HAP-1 (cell line): Measurements from ENCODE around the gene MAGI1.
A peak's percentile ranks its signal among the peaks of the same experiment; 100 is the strongest.

Experiments
- DNase-seq, 2 experiments: peaks; one replicate each; pipeline ENCODE4 v3.0.0-alpha.2; 2016 to 2020; ENCODE audit warnings: low spot score in 2 of 2
- H3K27me3 ChIP-seq: fragments of 250-450 bp; sonication (Bioruptor Pico); 2 replicates; pipeline ENCODE4 v1.5.1; 2020; ENCODE audit warnings: low read depth, mild to moderate bottlenecking, moderate library complexity
- H3K36me3 ChIP-seq: fragments of 250-450 bp; sonication (Bioruptor Pico); replicated peaks from 2 replicates; pipeline ENCODE4 v1.5.1; 2020; ENCODE audit warnings: mild to moderate bottlenecking
- H3K4me1 ChIP-seq: fragments of 250-450 bp; sonication (Bioruptor Pico); 2 replicates; pipeline ENCODE4 v1.5.1; 2020; ENCODE audit warnings: mild to moderate bottlenecking
- H3K4me3 ChIP-seq: fragments of 250-450 bp; sonication (Bioruptor Pico); 2 replicates; pipeline ENCODE4 v1.5.1; 2020; ENCODE audit warnings: mild to moderate bottlenecking, moderate library complexity
- H3K9me3 ChIP-seq: fragments of 250-450 bp; sonication (Bioruptor Pico); 2 replicates; pipeline ENCODE4 v1.5.1; 2020; ENCODE audit warnings: mild to moderate bottlenecking, moderate library complexity
- in situ Hi-C: fragments of 300-500 bp; cut with MboI; formaldehyde crosslinking; loops from 3 replicates; pipeline ENCODE4 v1.14.3; 2020; ENCODE audit warnings: low sequenced_read_pairs, inconsistent platforms, mixed read lengths

MAGI1 gene

DNA sequence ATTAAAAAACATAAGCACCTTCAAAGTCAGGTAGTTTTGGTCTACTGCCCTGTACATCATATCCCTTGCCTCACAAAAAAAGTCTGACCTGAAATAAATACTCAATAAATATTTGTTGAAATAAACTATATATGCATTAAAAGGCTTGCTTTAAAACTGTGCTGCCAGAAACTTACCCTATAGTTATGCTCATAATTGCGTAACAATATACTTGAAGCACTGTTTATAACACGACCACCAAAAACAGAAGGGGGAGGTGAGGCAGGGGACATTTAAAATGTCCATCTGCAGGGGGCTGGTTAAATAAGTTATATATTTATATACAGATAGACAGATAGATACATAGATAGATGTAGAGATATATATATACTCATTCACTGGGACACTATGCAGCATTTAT is 549.5 kb downstream of the MAGI1 start:
- H3K9me3 ChIP-seq, result no peaks in the 10 kb centered on the region
- H3K36me3 ChIP-seq, result no peaks in the 10 kb centered on the region
- in situ Hi-C loops, result no loop called here
- no peak overlapping the region for H3K4me3 ChIP-seq
- no peaks in the 10 kb centered on the region for H3K27me3 ChIP-seq
- no peak for DNase-seq
- peaks cover 5% of the 10 kb centered on the region; the same call in 1 of the 2 replicates for H3K4me1 ChIP-seq

DNA sequence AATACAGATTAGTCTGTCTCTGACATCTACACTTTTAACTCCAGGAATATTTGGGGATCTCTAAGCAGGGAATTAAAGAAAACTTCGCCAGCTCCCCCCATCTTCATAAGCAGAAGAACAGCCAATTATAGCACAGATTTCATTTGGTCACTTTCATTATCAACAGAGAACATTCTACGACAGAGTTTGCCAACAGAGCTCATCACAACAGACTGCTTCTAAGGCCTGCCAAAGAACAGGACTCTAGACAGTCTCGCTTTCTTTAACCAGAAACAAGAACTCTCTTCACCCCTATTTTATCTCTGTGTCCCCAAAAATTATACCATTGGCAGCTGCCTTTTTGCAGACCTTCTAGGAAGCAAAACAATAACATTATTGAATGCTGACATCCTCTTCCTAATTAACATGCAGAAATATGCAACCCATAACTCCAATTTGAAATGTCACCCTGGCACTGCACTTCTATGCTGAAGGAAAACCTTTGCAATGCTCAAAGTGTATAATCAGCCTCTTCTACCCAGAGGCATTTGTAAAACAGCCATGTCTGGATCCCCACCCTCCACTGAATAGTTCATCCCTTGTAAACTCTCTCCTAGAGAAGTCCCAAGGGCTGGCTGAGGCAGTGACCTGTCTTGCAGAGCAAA is 552.8 kb downstream of the MAGI1 start:
- H3K27me3 ChIP-seq, result no peaks in the 10 kb centered on the region
- peaks cover 5% of the 10 kb centered on the region; the same call in 1 of the 2 replicates for H3K4me1 ChIP-seq
- in situ Hi-C loops, result no loop called here
- no peaks in the 10 kb centered on the region for H3K36me3 ChIP-seq
- H3K4me3 ChIP-seq, result no peak overlapping the region
- no peaks in the 10 kb centered on the region for H3K9me3 ChIP-seq
- no peak for DNase-seq

DNA sequence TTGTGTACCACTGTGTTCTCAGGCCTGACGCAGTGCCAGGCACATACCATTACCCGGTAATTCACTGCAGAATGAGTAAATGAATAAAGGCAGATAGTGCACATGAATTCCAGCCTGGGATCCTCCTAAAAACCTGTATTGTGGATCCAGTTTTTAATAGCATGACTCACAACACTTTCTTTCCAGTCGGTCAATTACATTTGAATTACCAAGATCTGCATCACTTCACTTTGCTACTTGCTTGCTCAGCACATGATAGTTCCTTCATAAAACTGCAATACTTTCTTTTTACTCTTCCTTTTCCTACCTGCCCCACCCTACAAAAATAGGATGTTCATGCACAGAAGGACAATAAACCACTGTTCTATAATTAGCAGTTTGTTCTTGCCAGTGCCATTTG is 553.8 kb downstream of the MAGI1 start:
- H3K9me3 ChIP-seq, result no peaks in the 10 kb centered on the region
- no peaks in the 10 kb centered on the region for H3K27me3 ChIP-seq
- in situ Hi-C loops, result no loop called here
- DNase-seq, result peak in 1 of 2 experiments; percentile 17
- H3K4me1 ChIP-seq, result peaks cover 5% of the 10 kb centered on the region; the same call in 1 of the 2 replicates
- no peak overlapping the region for H3K4me3 ChIP-seq
- H3K36me3 ChIP-seq, result no peaks in the 10 kb centered on the region

DNA sequence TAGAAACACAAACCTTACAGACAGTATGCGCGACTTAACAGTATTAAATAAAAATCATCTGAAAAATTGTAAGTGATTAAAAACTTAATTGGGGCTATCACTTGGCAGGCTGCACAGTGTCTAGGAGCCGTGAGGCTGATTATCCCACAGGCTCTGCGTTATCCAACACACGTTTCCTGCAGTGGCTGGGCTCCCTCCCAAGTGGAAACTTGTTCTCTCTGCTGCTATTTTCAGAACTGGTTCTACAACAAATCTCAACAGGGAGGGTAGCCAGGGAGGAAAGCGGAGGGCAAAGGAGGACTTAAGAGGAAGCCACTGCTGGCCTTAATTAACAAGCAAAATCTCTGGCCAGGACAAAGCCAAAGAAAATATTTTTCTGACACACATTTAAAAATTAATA is 555.2 kb downstream of the MAGI1 start:
- no peaks in the 10 kb centered on the region for H3K27me3 ChIP-seq
- H3K9me3 ChIP-seq, result no peaks in the 10 kb centered on the region
- in situ Hi-C loops, result no loop called here
- no peak overlapping the region for H3K4me3 ChIP-seq
- H3K36me3 ChIP-seq, result no peaks in the 10 kb centered on the region
- DNase-seq, result no peak
- peaks cover 13% of the 10 kb centered on the region for H3K4me1 ChIP-seq

DNA sequence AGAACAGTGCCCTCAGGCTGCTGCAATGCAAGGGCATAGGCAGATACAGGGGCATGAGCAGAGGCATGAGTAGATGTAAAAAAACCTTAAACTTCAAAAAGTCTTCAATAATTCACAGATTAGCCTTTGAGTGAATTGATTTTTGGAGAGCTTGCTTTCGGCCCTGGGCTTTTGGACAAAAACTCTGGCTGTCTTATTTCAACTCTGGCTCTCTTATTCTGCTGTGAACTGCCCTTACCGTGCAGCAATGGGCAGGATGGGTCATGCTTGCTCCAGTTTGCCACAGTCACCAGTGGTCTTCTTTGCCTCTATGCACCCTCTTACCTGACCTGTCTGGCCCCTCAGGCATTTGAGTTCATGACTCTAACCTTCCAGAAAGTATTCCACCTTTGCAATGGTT is 555.7 kb downstream of the MAGI1 start:
- H3K36me3 ChIP-seq, result no peaks in the 10 kb centered on the region
- in situ Hi-C loops, result no loop called here
- DNase-seq, result no peak
- no peaks in the 10 kb centered on the region for H3K9me3 ChIP-seq
- no peaks in the 10 kb centered on the region for H3K27me3 ChIP-seq
- no peak overlapping the region for H3K4me3 ChIP-seq
- peaks cover 13% of the 10 kb centered on the region for H3K4me1 ChIP-seq

DNA sequence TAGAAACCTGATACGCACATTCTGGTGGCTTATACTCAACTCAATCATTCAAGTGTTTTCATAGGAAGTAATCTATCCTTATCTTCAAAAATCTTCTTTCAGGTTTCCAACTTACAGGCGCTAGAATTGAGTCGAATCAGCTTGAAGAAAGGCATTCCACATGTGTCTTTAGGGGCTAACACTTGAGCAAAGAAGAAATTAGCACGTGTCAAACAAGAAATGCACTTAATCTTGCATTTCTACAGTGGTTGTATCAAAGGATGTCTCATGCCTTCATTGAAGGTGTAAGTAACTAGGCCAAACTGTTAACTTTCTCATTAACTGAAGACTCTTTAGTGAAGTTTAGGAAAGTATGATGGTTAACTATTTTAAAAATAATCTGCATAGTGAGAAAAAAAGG is 557.6 kb downstream of the MAGI1 start:
- Histone ChIP-seq H3K9me3 (no peaks in the 10 kb centered on the region), H3K36me3 (no peaks in the 10 kb centered on the region), H3K4me3 (no peak overlapping the region), H3K27me3 (no peaks in the 10 kb centered on the region), H3K4me1 (peaks cover 13% of the 10 kb centered on the region)
- in situ Hi-C loops, result no loop called here
- DNase-seq, result no peak

DNA sequence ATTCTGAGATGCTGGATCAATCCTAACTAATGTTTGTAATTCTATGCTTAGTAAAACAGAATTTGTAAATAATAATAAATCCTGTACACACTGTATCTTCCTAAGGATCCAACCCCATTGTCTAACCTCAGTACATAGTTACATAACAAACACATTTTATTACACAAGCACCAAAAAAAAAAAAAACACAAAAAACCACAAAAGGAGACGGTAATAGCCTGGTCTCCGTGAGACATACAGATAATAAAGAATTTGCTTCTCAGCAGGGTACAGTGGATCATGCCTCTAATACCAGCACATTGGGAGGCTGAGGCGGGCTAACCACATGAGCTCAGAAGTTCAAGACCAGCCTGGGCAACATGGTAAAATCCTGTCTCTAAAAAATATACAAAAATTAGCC is 558.7 kb downstream of the MAGI1 start:
- Histone ChIP-seq H3K4me3 (no peak overlapping the region), H3K36me3 (no peaks in the 10 kb centered on the region), H3K27me3 (no peaks in the 10 kb centered on the region), H3K4me1 (peaks cover 8% of the 10 kb centered on the region), H3K9me3 (no peaks in the 10 kb centered on the region)
- in situ Hi-C loops, result no loop called here
- DNase-seq, result no peak

DNA sequence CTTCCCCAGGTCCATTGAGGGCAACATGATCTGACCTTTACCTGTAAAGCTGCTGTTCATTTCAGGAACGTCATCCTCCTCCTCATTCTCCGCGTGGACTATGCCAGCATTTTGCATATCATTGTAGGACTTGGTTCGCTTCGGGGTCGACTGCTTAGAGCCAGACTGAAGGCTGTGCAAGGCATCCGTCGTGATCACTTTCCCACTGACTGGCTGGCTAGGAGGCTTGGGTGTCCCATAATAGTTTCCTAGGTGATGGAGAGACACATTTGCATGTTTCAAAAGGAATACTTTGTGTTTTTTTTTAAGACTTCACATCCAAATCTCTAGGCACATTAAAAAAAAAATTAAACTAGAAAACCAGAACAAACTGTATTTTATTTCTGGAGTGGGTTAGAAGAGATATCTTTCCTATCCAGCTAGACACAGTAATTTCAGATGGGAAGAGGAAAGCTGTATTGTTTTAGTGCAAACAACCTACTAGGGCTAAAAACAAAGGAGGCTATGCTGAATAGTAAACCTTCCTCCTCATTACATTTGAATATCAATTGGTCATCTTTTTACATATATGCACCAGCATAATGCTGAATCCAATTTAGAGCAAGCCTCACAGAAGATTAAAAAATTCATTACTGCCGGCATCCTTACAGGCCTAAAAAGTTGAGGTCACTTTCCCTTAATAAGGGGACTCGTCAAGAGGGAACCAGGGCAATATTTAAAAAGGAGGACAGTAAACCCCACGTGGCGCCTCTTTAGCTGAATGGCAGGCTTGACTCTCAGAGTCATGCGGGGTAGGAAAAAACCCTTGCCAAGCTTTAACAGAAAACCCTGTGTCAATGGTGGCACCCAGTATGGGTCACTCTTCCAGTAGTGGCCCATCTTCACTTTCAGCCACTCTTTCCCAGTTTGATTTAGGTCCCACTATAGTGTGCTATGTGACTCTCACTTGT is 559.9 kb downstream of the MAGI1 start:
- no peaks in the 10 kb centered on the region for H3K27me3 ChIP-seq
- peaks cover 8% of the 10 kb centered on the region for H3K4me1 ChIP-seq
- no peaks in the 10 kb centered on the region for H3K36me3 ChIP-seq
- H3K4me3 ChIP-seq, result no peak overlapping the region
- no peak for DNase-seq
- in situ Hi-C loops, result no loop called here
- no peaks in the 10 kb centered on the region for H3K9me3 ChIP-seq

DNA sequence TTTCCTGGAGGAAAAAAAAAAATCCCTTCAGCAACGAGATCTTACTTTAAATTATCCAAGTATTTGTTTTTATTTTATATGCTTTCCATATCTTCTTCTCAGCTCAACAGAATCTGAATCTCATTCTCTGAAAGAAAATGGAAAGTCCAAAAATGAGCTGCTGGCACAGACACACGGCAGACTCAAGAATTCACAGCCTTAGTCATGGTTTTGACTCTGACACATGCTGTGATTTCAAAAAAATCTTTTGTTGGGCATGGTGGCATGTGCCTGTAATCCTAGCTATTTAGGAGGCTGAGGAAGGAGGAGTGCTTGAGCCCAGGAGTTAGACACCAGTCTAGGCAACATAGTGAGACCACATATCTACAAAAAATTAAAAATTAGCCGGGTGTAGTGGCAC is 565.0 kb downstream of the MAGI1 start:
- Histone ChIP-seq H3K27me3 (no peaks in the 10 kb centered on the region), H3K4me1 (no peaks in the 10 kb centered on the region), H3K36me3 (no peaks in the 10 kb centered on the region), H3K4me3 (no peak overlapping the region), H3K9me3 (no peaks in the 10 kb centered on the region)
- no peak for DNase-seq
- in situ Hi-C loops, result no loop called here

DNA sequence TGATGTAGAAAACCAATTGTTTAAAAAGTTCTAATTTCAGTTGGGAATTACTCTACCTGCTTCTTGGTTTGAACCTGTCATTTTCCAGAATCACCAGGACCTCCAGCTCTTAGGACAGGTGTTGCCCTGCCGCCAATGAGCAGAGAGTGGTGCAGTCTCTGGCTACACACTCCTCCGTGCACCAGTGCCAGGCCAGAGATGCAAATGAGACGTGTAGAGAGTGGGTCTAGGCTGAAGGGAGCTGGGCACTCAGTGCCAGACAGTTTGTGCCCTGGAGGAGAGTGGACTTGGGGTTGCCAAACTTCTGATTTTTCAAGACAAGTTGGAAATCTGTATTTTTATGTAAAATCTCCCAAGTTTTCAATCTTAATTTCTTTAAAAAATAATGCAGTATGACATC is 566.2 kb downstream of the MAGI1 start:
- Histone ChIP-seq H3K36me3 (no peaks in the 10 kb centered on the region), H3K9me3 (no peaks in the 10 kb centered on the region), H3K4me1 (no peaks in the 10 kb centered on the region), H3K27me3 (no peaks in the 10 kb centered on the region), H3K4me3 (no peak overlapping the region)
- in situ Hi-C loops, result no loop called here
- DNase-seq, result no peak

DNA sequence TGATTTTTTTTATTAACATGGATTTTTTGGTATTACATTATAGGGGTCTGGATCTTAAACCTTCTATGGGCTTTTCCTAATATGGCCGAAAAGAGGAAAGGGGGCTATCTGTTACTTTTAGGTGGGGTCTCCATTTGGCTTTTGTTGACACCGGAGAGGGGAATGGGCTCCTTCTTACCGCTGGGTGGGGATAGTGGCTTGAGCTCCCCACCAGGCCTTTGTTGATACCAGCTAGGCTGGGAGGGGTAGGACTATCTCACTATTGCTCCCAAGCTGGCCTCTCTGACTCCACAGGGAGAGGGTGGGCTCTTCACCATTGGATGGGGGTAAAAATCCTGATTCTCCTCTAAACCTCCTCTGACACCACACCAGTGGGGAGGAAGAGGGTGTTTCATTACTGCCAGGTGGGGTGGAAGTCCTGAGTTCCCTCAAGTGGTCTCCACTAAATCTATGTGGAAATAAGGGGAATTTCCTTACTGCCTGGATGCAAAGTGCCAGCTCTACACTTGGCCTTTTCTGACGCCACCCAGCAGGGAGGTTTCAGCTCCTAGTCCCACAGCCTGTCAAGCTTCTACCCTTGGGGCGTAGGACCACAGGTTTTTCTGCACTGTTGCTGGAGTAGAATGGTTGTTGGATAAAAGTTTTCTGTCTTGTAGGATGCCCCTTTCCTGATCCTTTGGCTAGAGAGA is 572.3 kb downstream of the MAGI1 start:
- H3K4me3 ChIP-seq, result no peak overlapping the region
- no peaks in the 10 kb centered on the region for H3K27me3 ChIP-seq
- in situ Hi-C loops, result no loop called here
- DNase-seq, result no peak
- no peaks in the 10 kb centered on the region for H3K9me3 ChIP-seq
- no peaks in the 10 kb centered on the region for H3K36me3 ChIP-seq
- H3K4me1 ChIP-seq, result no peaks in the 10 kb centered on the region

DNA sequence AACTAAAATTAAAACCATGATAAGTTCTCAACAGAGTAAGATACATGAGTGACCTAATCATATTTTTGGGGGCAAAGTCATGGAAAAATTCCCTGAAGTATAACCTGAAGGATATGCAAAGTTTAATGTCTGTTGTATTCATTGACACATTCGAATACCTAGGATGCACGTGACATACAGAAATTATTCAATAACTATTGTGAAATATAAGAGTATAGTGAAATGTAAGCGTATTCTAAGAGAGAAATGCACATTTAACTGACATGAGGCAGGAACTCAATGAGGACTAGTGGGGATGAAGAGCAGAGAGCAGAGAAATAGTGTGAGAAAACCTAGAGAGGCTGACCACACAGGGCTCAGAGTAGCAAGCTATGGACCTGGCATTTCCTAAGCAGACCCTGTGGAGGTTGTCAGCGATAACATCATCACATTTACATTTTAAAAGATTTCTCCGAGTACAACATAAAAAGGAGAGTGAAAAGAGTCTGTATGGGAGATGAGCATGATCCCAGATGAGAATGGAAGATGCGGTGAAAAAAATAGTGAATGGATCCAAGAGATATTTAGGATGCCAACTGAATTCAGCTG is 588.8 kb downstream of the MAGI1 start:
- Histone ChIP-seq H3K36me3 (no peaks in the 10 kb centered on the region), H3K4me1 (peaks cover 8% of the 10 kb centered on the region), H3K9me3 (no peaks in the 10 kb centered on the region), H3K27me3 (0 out of 2 replicates have a peak, but pooled peaks cover 5% of the 10 kb centered on the region), H3K4me3 (no peak overlapping the region)
- peak; percentile 10 to 34 for DNase-seq
- in situ Hi-C loops, result loop anchor here (10.0 kb wide), 2 partner anchors 215 to 285 kb away; no protein-coding TSS in a partner anchor

DNA sequence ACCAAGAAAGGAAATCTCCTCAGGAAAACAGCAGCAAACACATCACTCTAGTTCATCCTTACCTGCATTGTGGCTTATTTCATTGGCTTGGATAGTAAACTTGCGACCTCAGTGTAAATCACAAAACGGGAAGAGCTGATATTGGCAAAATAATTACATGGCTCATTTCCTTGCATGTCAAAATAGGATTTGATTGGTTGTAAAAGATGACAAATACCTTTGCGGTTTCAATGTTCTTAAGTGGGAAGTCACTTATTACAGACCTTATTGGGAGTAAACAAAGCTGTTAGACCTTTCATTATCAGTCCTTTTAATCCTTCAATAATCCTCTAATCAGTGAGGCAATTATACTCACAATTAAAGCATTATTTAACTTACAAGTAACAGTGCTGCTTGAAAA is 590.6 kb downstream of the MAGI1 start:
- Histone ChIP-seq H3K9me3 (no peaks in the 10 kb centered on the region), H3K27me3 (0 out of 2 replicates have a peak, but pooled peaks cover 7% of the 10 kb centered on the region)
- in situ Hi-C loops, result loop anchor here (10.0 kb wide), 2 partner anchors 217 to 287 kb away; no protein-coding TSS in a partner anchor

More for the DNA sequence above, 590.6 kb downstream of the MAGI1 start:
- H3K4me3 ChIP-seq, result no peak overlapping the region
- peaks cover 15% of the 10 kb centered on the region for H3K4me1 ChIP-seq
- DNase-seq, result no peak
- H3K36me3 ChIP-seq, result no peaks in the 10 kb centered on the region
